Measurements from ENCODE around the gene SAV1. TPM values are rescaled to one million over a fixed set of nuclear protein-coding genes. Genes with fewer than 3 reads are reported as not detected.

Gene SAV1
- total and polyA plus RNA-seq, 7 donors: 10.9 to 38.2 (median 32.0) TPM

GRCh38 chr14:50620341-50620740 lies 47.8 kb downstream of the SAV1 start:
- TF ChIP-seq POLR2AphosphoS5 (IDR thresholded peaks at IDR 0.05): no peak
- TF ChIP-seq, protein P1, sequence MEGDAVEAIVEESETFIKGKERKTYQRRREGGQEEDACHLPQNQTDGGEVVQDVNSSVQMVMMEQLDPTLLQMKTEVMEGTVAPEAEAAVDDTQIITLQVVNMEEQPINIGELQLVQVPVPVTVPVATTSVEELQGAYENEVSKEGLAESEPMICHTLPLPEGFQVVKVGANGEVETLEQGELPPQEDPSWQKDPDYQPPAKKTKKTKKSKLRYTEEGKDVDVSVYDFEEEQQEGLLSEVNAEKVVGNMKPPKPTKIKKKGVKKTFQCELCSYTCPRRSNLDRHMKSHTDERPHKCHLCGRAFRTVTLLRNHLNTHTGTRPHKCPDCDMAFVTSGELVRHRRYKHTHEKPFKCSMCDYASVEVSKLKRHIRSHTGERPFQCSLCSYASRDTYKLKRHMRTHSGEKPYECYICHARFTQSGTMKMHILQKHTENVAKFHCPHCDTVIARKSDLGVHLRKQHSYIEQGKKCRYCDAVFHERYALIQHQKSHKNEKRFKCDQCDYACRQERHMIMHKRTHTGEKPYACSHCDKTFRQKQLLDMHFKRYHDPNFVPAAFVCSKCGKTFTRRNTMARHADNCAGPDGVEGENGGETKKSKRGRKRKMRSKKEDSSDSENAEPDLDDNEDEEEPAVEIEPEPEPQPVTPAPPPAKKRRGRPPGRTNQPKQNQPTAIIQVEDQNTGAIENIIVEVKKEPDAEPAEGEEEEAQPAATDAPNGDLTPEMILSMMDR (IDR thresholded peaks at IDR 0.05): no peak
- no peak for TF ChIP-seq POLR2A (IDR thresholded peaks at IDR 0.05)
- TF ChIP-seq EP300 (IDR thresholded peaks at IDR 0.05): no peak
- Histone ChIP-seq H3K4me1 (no peaks in the 10 kb centered on the region), H3K27me3 (no peaks in the 10 kb centered on the region), H3K9me3 (no peaks in the 10 kb centered on the region), H3K27ac (no peak overlapping the region), H3K36me3 (peaks cover 0 to 41% (median 9%) of the 10 kb centered on the region in 4 donors), H3K4me3 (no peak overlapping the region)
- 90 to 92% methylated on average over 4 of the region's 4 CpGs for WGBS, 2 donors
- intact Hi-C loops (cut with DNase I): no loop called here
- no peak for DNase-seq

GRCh38 chr14:50619569-50620141 lies 48.5 kb downstream of the SAV1 start:
- 92% methylated on average over 5 of the region's 5 CpGs for WGBS, 2 donors
- TF ChIP-seq, protein P1 (IDR thresholded peaks at IDR 0.05): peak in 3 of 4 experiments; percentile 32 to 50 (median 45)
- TF ChIP-seq POLR2AphosphoS5 (IDR thresholded peaks at IDR 0.05): no peak
- Histone ChIP-seq H3K27ac (no peak overlapping the region), H3K27me3 (no peaks in the 10 kb centered on the region), H3K4me1 (no peaks in the 10 kb centered on the region), H3K36me3 (peaks cover 0 to 48% (median 12%) of the 10 kb centered on the region in 4 donors), H3K4me3 (no peak overlapping the region), H3K9me3 (no peaks in the 10 kb centered on the region)
- DNase-seq: no peak
- intact Hi-C loops (cut with DNase I): loop anchor here (5.0 kb wide), 1 partner anchor 158 kb away; no protein-coding TSS in a partner anchor

DNA sequence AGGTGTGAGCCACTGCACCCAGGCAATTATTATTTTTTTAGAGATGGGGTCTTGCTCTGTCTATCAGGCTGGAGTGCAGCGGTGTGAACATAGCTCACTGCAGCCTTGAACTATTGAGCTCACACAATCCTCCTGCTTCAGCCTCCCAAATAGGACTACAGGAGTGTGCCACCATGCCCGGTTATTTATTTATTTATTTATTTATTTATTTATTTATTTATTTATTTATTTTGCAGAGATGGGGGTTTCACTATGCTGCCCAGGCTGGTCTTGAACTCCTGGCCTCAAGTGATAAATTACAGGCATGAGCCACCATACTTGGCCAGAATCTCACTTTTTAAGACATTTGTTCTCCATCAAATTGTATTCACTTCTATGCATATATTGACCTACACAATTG lies 51.8 kb downstream of the SAV1 start:
- intact Hi-C loops (cut with DNase I): loop anchor here (5.0 kb wide), 1 partner anchor 161 kb away; no protein-coding TSS in a partner anchor
- 95 to 96% methylated on average over 2 of the region's 2 CpGs for WGBS, 2 donors
- DNase-seq: no peak
- H3K27me3 ChIP-seq: no peaks in the 10 kb centered on the region
- no peak overlapping the region for H3K27ac ChIP-seq
- peaks cover 0 to 35% (median 7%) of the 10 kb centered on the region in 4 donors for H3K36me3 ChIP-seq
- no peaks in the 10 kb centered on the region for H3K9me3 ChIP-seq
- H3K4me1 ChIP-seq: no peaks in the 10 kb centered on the region
- H3K4me3 ChIP-seq: no peak overlapping the region
- TF ChIP-seq, protein P1 (IDR thresholded peaks at IDR 0.05): no peak
- TF ChIP-seq EP300 (IDR thresholded peaks at IDR 0.05): no peak
- no peak for TF ChIP-seq POLR2AphosphoS5 (IDR thresholded peaks at IDR 0.05)

DNA sequence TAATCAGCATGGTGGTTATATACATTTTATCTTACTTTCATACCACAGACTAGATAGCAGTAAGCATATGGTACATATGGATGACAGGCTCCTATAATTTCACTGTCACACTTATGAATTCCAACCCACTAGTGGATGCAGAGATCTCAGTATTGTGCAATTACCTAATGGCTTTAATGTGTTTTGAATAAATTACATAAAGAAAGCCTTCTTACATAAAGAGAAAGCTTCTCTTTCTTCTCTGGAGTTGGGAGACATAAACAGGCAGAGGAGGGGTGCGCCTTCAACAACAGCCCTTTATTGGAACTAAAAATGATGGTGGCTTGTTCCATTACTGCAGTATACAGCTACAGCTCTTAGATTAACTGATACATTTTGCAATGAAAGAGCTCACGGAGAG lies 52.6 kb downstream of the SAV1 start:
- no peak for TF ChIP-seq EP300 (IDR thresholded peaks at IDR 0.05)
- TF ChIP-seq, protein P1 (IDR thresholded peaks at IDR 0.05): no peak
- no peak for TF ChIP-seq POLR2AphosphoS5 (IDR thresholded peaks at IDR 0.05)
- TF ChIP-seq POLR2A (IDR thresholded peaks at IDR 0.05): no peak
- no peaks in the 10 kb centered on the region for H3K4me1 ChIP-seq
- peaks cover 0 to 35% (median 7%) of the 10 kb centered on the region in 4 donors for H3K36me3 ChIP-seq
- intact Hi-C loops (cut with DNase I): loop anchor here (5.0 kb wide), 1 partner anchor 162 kb away; no protein-coding TSS in a partner anchor
- H3K27ac ChIP-seq: no peak overlapping the region
- no peaks in the 10 kb centered on the region for H3K27me3 ChIP-seq
- H3K4me3 ChIP-seq: no peak overlapping the region
- DNase-seq: no peak
- 95 to 97% methylated on average over 2 of the region's 2 CpGs for WGBS, 2 donors
- H3K9me3 ChIP-seq: no peaks in the 10 kb centered on the region

DNA sequence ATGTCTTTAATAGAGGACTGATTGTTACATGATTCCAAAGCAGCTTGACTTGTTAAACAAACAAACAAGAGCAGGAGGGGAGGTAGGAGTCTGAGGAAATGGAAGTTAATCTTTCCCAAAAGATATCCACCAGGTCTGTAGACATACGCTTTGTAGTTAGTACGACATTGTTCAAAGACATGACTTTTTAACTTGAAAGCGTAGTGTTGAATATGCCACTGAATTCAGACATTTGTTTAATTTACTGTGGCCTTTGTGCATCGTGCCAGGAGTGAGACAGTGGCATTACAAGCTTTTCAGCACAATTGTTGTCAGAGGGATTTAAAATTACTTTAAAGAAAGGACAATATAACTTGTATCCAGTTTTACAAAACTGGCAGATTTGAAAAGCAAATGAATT lies 53.0 kb downstream of the SAV1 start:
- peaks cover 0 to 35% (median 7%) of the 10 kb centered on the region in 4 donors for H3K36me3 ChIP-seq
- no peaks in the 10 kb centered on the region for H3K27me3 ChIP-seq
- TF ChIP-seq, protein P1 (IDR thresholded peaks at IDR 0.05): no peak
- no peak for TF ChIP-seq POLR2A (IDR thresholded peaks at IDR 0.05)
- no peak for TF ChIP-seq EP300 (IDR thresholded peaks at IDR 0.05)
- TF ChIP-seq POLR2AphosphoS5 (IDR thresholded peaks at IDR 0.05): no peak
- 66% methylated on average over 4 of the region's 4 CpGs for whole genome bisulfite sequencing, 2 donors
- no peaks in the 10 kb centered on the region for H3K9me3 ChIP-seq
- intact Hi-C loops (cut with DNase I): loop anchor here (5.0 kb wide), 1 partner anchor 162 kb away; no protein-coding TSS in a partner anchor
- H3K27ac ChIP-seq: no peak overlapping the region
- H3K4me3 ChIP-seq: no peak overlapping the region
- no peaks in the 10 kb centered on the region for H3K4me1 ChIP-seq
- no peak for DNase-seq

Measured in sigmoid colon (tissue), 7 donors.